Dermis microvascular lymphatic vessel endothelial cell (primary cell): ENCODE data around the gene BTK. TPM values are rescaled to one million over a fixed set of nuclear protein-coding genes. Genes with fewer than 3 reads are reported as not detected.
"Not testable (repeated sequence)": the region's sequence is repeated elsewhere in the genome, so short reads cannot be mapped to it uniquely, and the experiment has no call there.

Experiments used
- DNase-seq, 2 donors: peaks; one replicate each; pipeline versions ENCODE4 v3.0.0 to v3.0.0-alpha.2; 2010; ENCODE audit warnings: low read depth in 2 of 2
- total RNA-seq: library from RNA; depleted of rRNA; stranded (reverse); fragments of >200 nt; gene quantifications from 2 replicates; pipeline ENCODE4 v1.2.1, GENCODE V29; 2014

Gene BTK
- total RNA-seq, 1 donor from 2014 or later = not detected

GRCh38 chrX:101347859-101348451, 38.0 kb downstream of the BTK start:
- DNase-seq = peak in 1 of 2 donors; percentile 6

- no peak for DNase-seq
Observed at GRCh38 chrX:101337776-101338271, 48.2 kb downstream of the BTK start.

- DNase-seq = not testable (repeated sequence)
Observed at GRCh38 chrX:101334310-101334709, 51.7 kb downstream of the BTK start.

- DNase-seq = not testable (repeated sequence)
Observed at GRCh38 chrX:101326600-101326999, 59.4 kb downstream of the BTK start.

- no peak for DNase-seq
Observed at GRCh38 chrX:101303790-101304189, 82.2 kb downstream of the BTK start.

Other genes with a start within 250 kb of the BTK start
- under 0.01 and 0.13 TPM in 2 replicates for gene DRP2, start 166.4 kb downstream of the BTK start, total RNA-seq
- 0.13 TPM in 1 of 2 replicates, not detected in the other for gene TAF7L, start 94.9 kb downstream of the BTK start, total RNA-seq
- 2.4 and 2.9 TPM in 2 replicates for gene TIMM8A, start 37.4 kb downstream of the BTK start, total RNA-seq
- 206 and 253 TPM in 2 replicates for gene RPL36A, start 4.8 kb upstream of the BTK start, total RNA-seq
- 23.3 and 24.4 TPM in 2 replicates for gene GLA, start 21.7 kb upstream of the BTK start, total RNA-seq
- 75.9 and 81.4 TPM in 2 replicates for gene HNRNPH2, start 22.0 kb upstream of the BTK start, total RNA-seq
- 3.3 and 3.4 TPM in 2 replicates for gene ARMCX4, start 99.3 kb upstream of the BTK start, total RNA-seq
- gene ARMCX1, start 164.4 kb upstream of the BTK start, total RNA-seq = 48.2 and 49.3 TPM in 2 replicates
- gene ARMCX6, start 231.8 kb upstream of the BTK start, total RNA-seq = 30.2 and 36.9 TPM in 2 replicates
- 43.1 and 61.2 TPM in 2 replicates for gene ARMCX3, start 237.0 kb upstream of the BTK start, total RNA-seq